Stimulated activated CD8-positive, alpha-beta memory T cell treated with anti-CD3 and anti-CD28 coated beads, Interleukin-12 subunit alpha, Interleukin-12 subunit beta, amount 100 ng/mL, for 4 hours (primary cell): ENCODE measurements around the gene CDK19.
"Not testable (repeated sequence)": the region's sequence is repeated elsewhere in the genome, so short reads cannot be mapped to it uniquely, and the experiment has no call there.

Experiments used
- DNase-seq: peaks from one replicate; pipeline ENCODE4 v3.0.0-alpha.2; 2020; ENCODE audit warnings: low read depth

The CDK19 gene

GRCh38 chr6:110815411-110816409, at the start of gene CDK19:
CDK19 (minus strand) TSS chr6:110815469; CDS start chr6:110815136, 333 bp downstream.
- peak; percentile 97 for DNase-seq

DNA sequence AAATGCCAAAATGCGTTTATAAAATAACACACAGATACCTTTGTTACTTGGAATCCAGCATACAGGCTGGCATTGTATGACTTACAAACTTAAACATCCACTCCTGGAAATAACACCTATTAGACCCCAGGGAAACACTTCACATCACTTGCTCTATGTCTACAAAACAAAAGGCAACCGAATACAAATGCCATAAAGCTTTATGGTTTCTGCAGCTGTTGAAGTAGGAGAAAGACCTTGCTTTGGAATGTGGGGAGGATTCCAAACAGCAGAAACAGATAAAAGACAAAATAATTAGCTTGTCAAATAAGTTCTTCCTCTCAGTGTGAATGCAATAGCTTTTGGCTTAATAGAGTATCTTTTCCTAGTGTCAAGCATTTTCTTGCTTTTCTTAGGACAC, 49.6 kb upstream of the CDK19 start:
- no peak for DNase-seq

DNA sequence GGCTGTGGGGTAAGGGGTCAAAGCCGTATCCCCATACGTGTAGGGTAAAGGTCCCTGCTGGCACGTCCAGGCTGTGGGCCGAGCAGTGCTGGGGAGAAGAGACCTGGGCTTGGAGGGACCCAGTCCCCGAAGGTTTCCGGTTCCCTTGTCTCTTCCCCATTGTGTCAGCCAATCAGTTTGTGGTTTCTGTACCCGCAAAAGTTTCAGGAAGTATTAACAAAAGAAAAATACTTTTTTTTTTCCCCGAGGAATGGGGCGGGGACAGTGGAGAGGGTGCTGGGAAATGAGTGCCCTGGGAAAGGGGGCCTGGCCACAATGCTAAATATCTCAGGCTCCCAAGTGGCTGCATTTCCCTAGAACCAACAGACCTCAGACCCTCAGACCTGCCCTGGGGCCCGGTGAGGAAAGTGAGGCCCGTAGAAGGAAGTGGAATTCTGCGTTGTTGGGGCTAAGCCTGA, 44.1 kb upstream of the CDK19 start:
- DNase-seq = no peak

DNA sequence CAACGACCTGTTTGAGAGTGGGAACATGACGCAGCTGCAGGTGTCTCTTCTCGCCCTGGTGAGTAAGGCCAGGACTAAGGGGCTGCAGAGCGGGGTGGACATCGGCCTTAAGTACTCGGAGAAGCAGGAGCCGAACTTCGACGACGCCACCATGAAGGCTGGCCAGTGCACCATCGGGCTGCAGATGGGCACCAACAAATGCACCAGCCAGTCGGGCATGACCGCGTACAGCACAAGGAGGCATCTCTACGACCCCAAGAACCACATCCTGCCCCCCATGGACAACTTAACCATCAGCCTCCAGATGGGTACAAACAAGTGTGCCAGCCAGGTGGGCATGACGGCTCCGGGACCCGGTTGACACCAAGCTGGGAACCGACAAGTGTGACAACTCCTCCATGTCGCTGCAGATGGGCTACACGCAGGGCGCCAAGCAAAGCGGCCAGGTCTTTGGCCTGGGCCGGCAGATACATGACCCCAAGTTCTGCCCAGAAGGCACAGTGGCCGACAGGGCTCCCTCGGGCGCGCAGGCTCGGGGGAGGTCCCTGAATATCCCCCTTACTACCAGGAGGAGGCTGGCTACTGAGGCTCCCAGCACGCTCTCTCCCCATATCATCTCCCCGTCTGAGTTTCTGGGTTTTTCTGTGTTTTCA, 43.4 kb upstream of the CDK19 start:
- no peak for DNase-seq

- no peak for DNase-seq
These were observed 42.7 kb upstream of the CDK19 start for GRCh38 chr6:110858016-110858415.

- DNase-seq = no peak
These were observed 41.0 kb upstream of the CDK19 start for GRCh38 chr6:110856296-110856695.

DNA sequence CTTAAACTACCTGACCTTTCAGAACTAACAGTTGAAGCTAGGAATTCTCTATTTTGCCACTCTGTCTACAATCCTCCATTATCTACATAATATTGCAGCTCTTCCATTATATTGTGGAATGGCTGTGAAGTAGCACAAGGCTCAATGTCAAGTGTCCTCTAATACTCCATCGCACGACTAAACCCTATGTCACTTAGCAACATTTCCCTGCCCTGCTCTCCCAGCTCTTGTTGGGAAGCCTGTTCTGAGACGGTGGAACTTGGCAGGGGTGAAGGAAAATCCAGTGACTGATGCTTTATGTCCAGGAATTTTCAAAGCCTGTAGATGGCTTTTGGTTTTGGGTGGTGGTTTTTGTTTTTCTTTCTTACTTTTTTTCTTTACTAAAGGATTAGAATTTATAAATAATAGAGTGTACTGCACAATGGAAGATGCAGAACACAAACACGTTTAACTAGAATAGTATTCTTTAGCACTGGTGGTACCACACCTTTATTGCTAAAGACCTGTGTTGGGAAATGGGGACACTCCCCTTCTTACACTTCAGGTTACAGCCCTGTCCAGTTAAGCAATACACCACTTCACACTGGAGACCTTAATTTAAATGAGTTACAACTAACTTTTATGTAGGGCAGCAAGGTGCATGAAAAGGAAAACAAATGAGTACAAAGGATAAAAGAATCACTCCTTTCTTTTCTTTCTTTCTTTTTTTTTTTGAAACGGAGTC, 38.6 kb upstream of the CDK19 start:
- no peak for DNase-seq

DNA sequence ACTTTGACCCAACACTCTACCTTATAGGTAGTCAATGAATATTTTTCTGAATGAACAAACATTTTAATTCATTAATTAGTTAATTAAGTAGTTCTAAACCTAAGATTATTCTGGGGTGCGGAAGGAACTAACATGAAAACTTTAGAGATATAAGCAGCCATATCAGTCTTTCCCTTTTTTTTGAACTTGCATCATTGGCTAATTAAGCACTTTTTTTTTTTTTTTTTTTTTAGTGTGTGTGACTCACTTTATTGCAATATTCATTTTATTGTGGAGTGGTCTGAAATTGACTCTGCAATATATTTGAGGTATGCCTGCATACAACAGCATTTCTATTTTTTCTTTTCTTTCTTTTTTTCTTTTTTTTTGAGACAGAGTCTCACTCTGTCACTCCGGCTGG, 37.5 kb upstream of the CDK19 start:
- DNase-seq = no peak

DNA sequence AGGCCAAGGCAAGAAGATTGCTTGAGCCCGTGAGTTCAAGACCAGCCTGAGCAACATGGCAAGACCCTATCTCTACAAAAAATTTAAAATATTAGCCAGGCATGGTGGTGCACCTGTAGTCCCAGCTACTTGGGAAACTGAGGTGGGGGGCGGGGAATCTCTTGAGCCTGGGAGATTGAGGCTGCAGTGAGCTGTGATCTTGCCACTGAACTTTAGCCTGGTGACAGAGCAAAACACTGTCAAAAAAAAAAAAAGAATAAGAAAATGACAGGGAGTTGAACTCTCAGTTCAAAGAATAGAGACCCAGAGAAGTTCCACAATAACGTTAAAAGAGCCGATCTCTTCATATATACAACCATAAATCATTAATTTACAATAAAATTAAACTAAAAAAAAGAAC, 34.5 kb upstream of the CDK19 start:
- DNase-seq = no peak

DNA sequence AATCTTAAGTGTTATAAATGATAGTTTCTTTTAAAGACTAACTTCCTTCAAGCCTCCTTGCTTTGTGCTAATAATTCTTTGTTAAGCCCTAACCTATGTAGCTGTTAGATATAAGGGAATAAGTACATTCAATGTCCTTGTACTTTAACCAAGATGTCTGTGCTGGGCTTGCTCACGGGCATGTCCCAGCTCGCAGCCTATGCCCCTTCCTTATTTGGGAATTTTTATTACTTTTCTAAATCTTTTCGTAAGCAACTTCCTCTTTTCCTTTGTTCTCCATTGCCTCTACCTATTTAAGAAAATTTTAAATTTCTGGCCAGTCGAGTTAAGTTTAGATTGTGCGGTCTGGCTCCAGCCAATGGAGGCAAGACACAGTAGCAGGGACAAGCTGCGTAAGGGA, 26.0 kb upstream of the CDK19 start:
- no peak for DNase-seq

DNA sequence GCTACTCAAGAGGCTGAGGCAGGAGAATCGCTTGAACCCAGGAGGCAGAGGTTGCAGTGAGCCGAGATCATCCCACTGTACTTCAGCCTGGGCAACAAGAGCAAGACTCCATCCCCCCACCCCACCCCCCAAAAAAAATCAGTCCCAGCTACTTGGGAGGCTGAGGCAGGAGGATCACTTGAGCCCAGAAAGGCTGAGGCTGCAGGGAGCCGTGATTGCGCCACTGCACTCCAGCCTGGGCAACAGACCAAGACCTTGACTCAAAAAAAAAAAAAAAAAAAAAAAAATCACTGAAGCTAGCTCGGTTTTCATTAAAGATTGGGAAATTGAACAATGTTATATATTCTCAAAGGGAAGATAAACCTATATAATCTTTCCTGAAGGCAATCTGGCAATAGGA, 20.5 kb upstream of the CDK19 start:
- DNase-seq = not testable (repeated sequence)

- DNase-seq = no peak
These were observed 18.6 kb upstream of the CDK19 start for GRCh38 chr6:110833831-110834230.

GRCh38 chr6:110831405-110831804, 16.1 kb upstream of the CDK19 start:
- DNase-seq = no peak

- DNase-seq = no peak
These were observed 13.1 kb upstream of the CDK19 start for GRCh38 chr6:110828396-110828795.

- no peak for DNase-seq
These were observed 11.2 kb upstream of the CDK19 start for GRCh38 chr6:110826236-110827129.

DNA sequence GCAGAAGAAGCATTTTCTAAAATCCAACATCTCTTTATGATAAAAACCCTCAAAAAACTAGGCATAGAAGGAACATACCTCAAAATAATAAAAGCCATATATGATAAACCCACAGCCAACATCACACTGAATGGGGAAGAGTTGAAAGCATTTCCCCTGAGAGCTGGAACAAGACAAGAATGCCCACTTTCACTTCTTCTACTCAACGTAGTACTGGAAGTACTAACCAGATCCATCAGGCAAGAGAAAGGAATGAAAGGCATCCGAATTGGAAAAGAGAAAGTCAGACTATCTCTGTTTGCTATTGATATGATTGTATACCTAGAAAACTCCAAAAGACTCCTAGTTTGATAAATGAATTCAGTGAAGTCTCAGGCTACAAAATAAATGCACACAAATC, 7.9 kb upstream of the CDK19 start:
- DNase-seq = no peak

DNA sequence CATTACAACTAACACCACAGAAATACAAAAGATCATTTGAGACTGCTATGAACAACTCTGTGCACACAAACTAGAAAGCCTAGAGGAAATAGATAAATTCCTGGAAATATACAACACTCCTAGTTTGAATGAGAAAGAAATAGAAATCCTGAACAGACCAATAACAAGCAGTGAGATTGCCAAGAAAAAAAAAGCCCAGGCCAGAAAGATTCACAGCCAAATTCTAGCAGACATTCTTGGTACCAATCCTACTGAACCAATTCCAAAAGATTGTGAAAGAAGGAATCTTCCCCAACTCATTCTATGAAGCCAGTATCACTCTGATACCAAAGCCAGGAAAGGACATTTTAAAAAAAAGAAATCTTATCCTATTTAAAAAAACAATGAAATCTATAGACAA, 7.0 kb upstream of the CDK19 start:
- DNase-seq = no peak

DNA sequence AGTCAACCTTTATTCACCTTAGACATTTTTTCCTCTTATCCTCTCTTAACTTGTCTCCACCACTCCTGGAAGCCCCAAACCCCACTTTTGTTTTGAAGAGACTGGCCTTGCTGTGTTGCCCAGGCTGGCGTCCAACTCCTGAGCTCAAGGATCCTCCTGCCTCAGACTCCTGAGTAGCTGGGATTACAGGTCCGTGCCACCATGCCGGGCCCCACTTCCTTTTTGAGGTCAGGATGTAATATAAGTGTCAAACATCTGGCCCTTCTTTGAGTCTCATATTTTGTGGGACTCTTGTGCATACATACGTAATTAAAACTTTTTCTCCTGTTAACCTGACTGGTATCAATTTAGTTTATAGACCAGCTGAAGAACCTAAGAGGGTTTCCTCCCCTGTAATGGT, 1.4 kb upstream of the CDK19 start:
- no peak for DNase-seq

GRCh38 chr6:110815015-110815410, 256 bp downstream of the CDK19 start:
- no peak for DNase-seq

- DNase-seq = peak; percentile 51
These were observed 911 bp downstream of the CDK19 start for GRCh38 chr6:110814102-110815014.
